Stimulated activated naive B cell treated with anti-CD40 and anti-IgM and Interleukin-4, amounts not matched to agents 10 μg/mL and 1 μg/mL and 100 μg/mL, for 72 hours (primary cell): ENCODE measurements around the gene HNF4A.

Experiments used
- ATAC-seq, 2 donors: fragments of 150-1000 bp; cut with Tn5 transposase; replicated peaks; 2 replicates each; pipeline ENCODE4 v1.10.0; 2021; ENCODE audit warnings: moderate library complexity in 1 of 2
- DNase-seq: peaks from one replicate; pipeline ENCODE4 v3.0.0; 2021
- H3K27ac Mint-ChIP-seq: one replicate; pipeline ENCODE4 v1.8.0; 2022; ENCODE audit warnings: mild to moderate bottlenecking, mixed read lengths
- H3K27me3 Mint-ChIP-seq, 2 donors: one replicate each; pipeline ENCODE4 v1.8.0; 2022; ENCODE audit warnings: mixed read lengths in 2 of 2
- H3K36me3 Mint-ChIP-seq, 2 donors: one replicate each; pipeline ENCODE4 v1.8.0; 2022; ENCODE audit warnings: mixed read lengths in 2 of 2, mild to moderate bottlenecking in 1 of 2
- H3K4me1 Mint-ChIP-seq, 2 donors: one replicate each; pipeline ENCODE4 v1.8.0; 2022; ENCODE audit warnings: mixed read lengths in 2 of 2, mild to moderate bottlenecking in 1 of 2
- H3K4me3 Mint-ChIP-seq, 2 donors: one replicate each; pipeline ENCODE4 v1.8.0; 2022; ENCODE audit warnings: mild to moderate bottlenecking in 2 of 2, mixed read lengths in 2 of 2, moderate library complexity in 1 of 2
- H3K9me3 Mint-ChIP-seq, 2 donors: one replicate each; pipeline ENCODE4 v1.8.0; 2022; ENCODE audit warnings: mixed read lengths in 2 of 2, mild to moderate bottlenecking in 1 of 2

Gene HNF4A

GRCh38 chr20:44426879-44427790, 71.6 kb downstream of the HNF4A start:
- DNase-seq: no peak
- Mint-ChIP-seq H3K4me3 (no peak overlapping the region), H3K36me3 (no peaks in the 10 kb centered on the region), H3K9me3 (no peaks in the 10 kb centered on the region), H3K27me3 (peaks cover 16 to 30% of the 10 kb centered on the region in 2 donors), H3K27ac (no peak overlapping the region), H3K4me1 (no peaks in the 10 kb centered on the region)
- no peak for ATAC-seq

DNA sequence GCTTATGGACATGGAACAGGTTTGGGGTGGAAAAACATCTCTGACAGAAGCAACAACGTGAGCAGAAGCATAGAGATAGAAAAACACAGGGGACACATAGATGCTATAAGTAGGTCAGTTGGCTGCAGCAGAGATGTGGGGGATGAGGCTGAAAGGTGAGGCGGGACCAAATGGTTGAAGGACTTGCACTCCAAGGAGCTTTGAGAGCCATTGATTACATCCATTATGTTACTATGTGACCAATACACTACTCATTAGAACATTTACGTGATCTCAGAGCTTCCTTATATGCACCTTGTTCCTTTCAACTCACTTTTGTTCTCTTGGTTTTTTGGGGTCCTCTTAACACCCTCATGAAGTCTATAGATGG, 72.3 kb downstream of the HNF4A start:
- Mint-ChIP-seq H3K27me3 (peaks cover 16 to 36% of the 10 kb centered on the region in 2 donors), H3K36me3 (no peaks in the 10 kb centered on the region), H3K4me3 (no peak overlapping the region), H3K4me1 (no peaks in the 10 kb centered on the region), H3K9me3 (no peaks in the 10 kb centered on the region), H3K27ac (no peak overlapping the region)
- DNase-seq: no peak
- no peak for ATAC-seq

DNA sequence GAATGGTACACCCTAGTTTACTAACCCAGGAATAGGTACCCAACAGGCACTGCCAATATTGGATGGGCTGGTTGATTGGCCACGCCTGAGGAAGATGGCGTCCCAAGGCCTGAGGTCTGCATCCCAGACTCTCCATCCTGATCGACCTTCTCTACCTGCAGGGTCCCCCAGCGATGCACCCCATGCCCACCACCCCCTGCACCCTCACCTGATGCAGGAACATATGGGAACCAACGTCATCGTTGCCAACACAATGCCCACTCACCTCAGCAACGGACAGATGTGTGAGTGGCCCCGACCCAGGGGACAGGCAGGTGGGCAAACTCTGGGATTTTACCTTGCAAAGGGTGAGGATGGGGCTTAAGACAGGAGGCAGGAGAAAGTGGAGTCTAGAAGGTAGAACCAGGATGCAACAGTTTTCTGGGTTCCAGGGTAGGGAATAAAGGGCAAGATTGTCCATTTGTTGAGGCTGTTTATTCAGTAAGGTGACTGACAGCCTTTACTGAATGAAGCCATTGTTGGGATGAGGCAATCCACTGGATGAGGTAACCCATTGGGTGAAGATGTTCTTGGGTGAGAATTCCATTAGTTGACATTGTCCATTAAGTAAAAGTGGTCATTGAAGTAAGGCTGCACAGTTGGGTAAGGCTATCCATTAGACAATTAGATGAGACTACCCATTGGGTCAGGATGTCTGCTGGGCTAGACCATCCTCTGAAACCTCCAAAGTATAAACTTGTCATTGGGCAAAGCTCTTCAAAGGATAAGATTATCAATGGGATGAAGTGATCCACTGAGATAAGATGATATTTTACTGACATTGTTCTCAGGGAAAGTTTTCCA, 72.9 kb downstream of the HNF4A start:
- no peak overlapping the region for H3K4me3 Mint-ChIP-seq
- DNase-seq (no peak), ATAC-seq (no peak)
- H3K27ac Mint-ChIP-seq: no peak overlapping the region
- H3K4me1 Mint-ChIP-seq: no peaks in the 10 kb centered on the region
- H3K36me3 Mint-ChIP-seq: no peaks in the 10 kb centered on the region
- peaks cover 19 to 41% of the 10 kb centered on the region in 2 donors for H3K27me3 Mint-ChIP-seq
- no peaks in the 10 kb centered on the region for H3K9me3 Mint-ChIP-seq

DNA sequence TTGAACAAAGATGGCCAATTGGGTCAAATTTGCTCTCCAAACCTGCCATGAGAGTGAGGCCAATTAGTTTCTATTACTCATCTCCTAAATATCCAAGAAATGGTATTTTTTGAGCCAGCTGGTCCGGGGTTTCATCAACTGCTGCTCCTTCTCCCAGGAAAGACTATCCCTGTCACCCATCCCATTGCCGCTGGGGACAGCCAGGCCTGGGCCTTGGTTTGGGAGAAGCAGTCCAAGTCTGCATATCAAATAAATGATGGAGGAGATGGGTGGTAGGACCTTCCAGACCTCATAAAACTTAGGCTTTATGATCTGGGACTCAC, 73.5 kb downstream of the HNF4A start:
- DNase-seq (no peak), ATAC-seq (no peak)
- H3K9me3 Mint-ChIP-seq: no peaks in the 10 kb centered on the region
- no peaks in the 10 kb centered on the region for H3K36me3 Mint-ChIP-seq
- H3K27ac Mint-ChIP-seq: no peak overlapping the region
- H3K27me3 Mint-ChIP-seq: peaks cover 16 to 42% of the 10 kb centered on the region in 2 donors
- H3K4me3 Mint-ChIP-seq: no peak overlapping the region
- H3K4me1 Mint-ChIP-seq: no peaks in the 10 kb centered on the region

DNA sequence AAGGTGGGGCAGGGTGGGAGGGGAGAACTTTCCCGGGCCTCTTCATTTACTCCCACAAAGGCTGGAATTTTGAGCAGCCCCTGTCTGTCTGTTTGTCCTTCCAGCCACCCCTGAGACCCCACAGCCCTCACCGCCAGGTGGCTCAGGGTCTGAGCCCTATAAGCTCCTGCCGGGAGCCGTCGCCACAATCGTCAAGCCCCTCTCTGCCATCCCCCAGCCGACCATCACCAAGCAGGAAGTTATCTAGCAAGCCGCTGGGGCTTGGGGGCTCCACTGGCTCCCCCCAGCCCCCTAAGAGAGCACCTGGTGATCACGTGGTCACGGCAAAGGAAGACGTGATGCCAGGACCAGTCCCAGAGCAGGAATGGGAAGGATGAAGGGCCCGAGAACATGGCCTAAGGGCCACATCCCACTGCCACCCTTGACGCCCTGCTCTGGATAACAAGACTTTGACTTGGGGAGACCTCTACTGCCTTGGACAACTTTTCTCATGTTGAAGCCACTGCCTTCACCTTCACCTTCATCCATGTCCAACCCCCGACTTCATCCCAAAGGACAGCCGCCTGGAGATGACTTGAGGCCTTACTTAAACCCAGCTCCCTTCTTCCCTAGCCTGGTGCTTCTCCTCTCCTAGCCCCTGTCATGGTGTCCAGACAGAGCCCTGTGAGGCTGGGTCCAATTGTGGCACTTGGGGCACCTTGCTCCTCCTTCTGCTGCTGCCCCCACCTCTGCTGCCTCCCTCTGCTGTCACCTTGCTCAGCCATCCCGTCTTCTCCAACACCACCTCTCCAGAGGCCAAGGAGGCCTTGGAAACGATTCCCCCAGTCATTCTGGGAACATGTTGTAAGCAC, 74.1 kb downstream of the HNF4A start:
- Mint-ChIP-seq H3K4me1 (no peaks in the 10 kb centered on the region), H3K27ac (no peak overlapping the region), H3K4me3 (no peak overlapping the region), H3K9me3 (no peaks in the 10 kb centered on the region), H3K36me3 (no peaks in the 10 kb centered on the region), H3K27me3 (peaks cover 16 to 49% of the 10 kb centered on the region in 2 donors)
- no peak for DNase-seq
- ATAC-seq: no peak

GRCh38 chr20:44430270-44431065, 75.0 kb downstream of the HNF4A start:
- no peak overlapping the region for H3K27ac Mint-ChIP-seq
- DNase-seq: no peak
- H3K4me1 Mint-ChIP-seq: no peaks in the 10 kb centered on the region
- H3K27me3 Mint-ChIP-seq: peaks cover 16 to 50% of the 10 kb centered on the region in 2 donors
- H3K4me3 Mint-ChIP-seq: no peak overlapping the region
- no peaks in the 10 kb centered on the region for H3K36me3 Mint-ChIP-seq
- no peaks in the 10 kb centered on the region for H3K9me3 Mint-ChIP-seq
- no peak for ATAC-seq

GRCh38 chr20:44431118-44431501, 75.6 kb downstream of the HNF4A start:
- no peak for DNase-seq
- ATAC-seq: no peak
- no peaks in the 10 kb centered on the region for H3K9me3 Mint-ChIP-seq
- no peak overlapping the region for H3K27ac Mint-ChIP-seq
- H3K36me3 Mint-ChIP-seq: no peaks in the 10 kb centered on the region
- H3K4me3 Mint-ChIP-seq: no peak overlapping the region
- H3K27me3 Mint-ChIP-seq: peaks cover 16 to 50% of the 10 kb centered on the region in 2 donors
- no peaks in the 10 kb centered on the region for H3K4me1 Mint-ChIP-seq

GRCh38 chr20:44431502-44432234, 76.2 kb downstream of the HNF4A start:
- Mint-ChIP-seq H3K36me3 (no peaks in the 10 kb centered on the region), H3K4me3 (no peak overlapping the region), H3K27me3 (peaks cover 20 to 50% of the 10 kb centered on the region in 2 donors), H3K9me3 (no peaks in the 10 kb centered on the region), H3K4me1 (peaks cover 0 to 3% of the 10 kb centered on the region in 2 donors), H3K27ac (no peak overlapping the region)
- DNase-seq (no peak), ATAC-seq (no peak)

GRCh38 chr20:44432618-44433577, 77.4 kb downstream of the HNF4A start:
- no peak overlapping the region for H3K4me3 Mint-ChIP-seq
- H3K27ac Mint-ChIP-seq: no peak overlapping the region
- no peaks in the 10 kb centered on the region for H3K36me3 Mint-ChIP-seq
- H3K4me1 Mint-ChIP-seq: peaks cover 0 to 3% of the 10 kb centered on the region in 2 donors
- no peaks in the 10 kb centered on the region for H3K9me3 Mint-ChIP-seq
- peaks cover 20 to 44% of the 10 kb centered on the region in 2 donors for H3K27me3 Mint-ChIP-seq
- ATAC-seq (no peak), DNase-seq (no peak)

DNA sequence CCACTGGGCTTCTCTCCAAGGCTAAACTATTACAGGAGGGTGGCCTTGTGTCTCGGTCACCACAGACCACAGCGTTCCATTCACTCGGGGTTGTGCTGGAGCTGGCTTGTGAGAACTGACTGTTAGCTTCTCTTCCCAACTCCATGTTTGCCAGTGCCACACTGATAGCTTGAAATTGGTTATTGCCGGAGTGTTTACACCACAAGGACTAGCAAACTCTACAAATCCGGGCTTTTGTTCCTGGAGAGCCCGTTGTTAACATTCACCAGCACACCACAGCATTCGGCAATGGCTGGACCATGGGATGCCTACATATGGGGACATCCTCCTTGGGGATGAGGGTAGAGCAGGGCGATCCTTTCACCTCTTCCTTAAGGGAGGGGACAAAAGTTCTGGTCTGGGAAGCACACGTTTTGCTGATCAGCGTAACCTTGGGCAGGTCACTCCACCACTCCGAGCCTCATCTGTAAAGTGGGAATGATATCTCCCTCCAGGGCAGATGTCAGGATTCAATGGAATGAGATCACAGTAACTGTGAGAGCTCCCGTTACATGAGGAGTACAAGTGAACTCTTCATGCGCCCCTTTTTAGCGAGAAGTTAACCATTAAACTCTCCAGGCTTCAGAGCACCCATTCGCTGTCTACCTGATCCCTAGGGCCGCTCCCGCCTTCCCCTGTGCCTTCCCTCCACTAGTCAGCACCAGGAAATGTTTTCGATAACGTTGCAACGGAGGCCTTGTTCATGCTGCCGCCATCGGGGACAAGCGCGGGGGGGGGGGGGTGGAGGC, 78.4 kb downstream of the HNF4A start:
- Mint-ChIP-seq H3K27ac (no peak overlapping the region), H3K36me3 (no peaks in the 10 kb centered on the region), H3K4me3 (no peak overlapping the region), H3K27me3 (peaks cover 20 to 44% of the 10 kb centered on the region in 2 donors), H3K4me1 (peaks cover 0 to 3% of the 10 kb centered on the region in 2 donors), H3K9me3 (no peaks in the 10 kb centered on the region)
- no peak for ATAC-seq
- no peak for DNase-seq

GRCh38 chr20:44435630-44436335, 80.3 kb downstream of the HNF4A start:
- H3K36me3 Mint-ChIP-seq: no peaks in the 10 kb centered on the region
- H3K4me1 Mint-ChIP-seq: peaks cover 0 to 3% of the 10 kb centered on the region in 2 donors
- H3K4me3 Mint-ChIP-seq: no peak overlapping the region
- DNase-seq (no peak), ATAC-seq (peak; percentile 34 to 45)
- no peak overlapping the region for H3K27ac Mint-ChIP-seq
- peaks cover 24 to 53% of the 10 kb centered on the region in 2 donors for H3K27me3 Mint-ChIP-seq
- H3K9me3 Mint-ChIP-seq: no peaks in the 10 kb centered on the region
